HL-60 (cell line): Measurements from ENCODE around the gene ALDH5A1.

Source experiments
- DNase-seq, 2 experiments: peaks; one replicate each; pipeline ENCODE4 v3.0.0-alpha.2; 2010 to 2020; ENCODE audit warnings: low read depth in 1 of 2, low spot score in 1 of 2
- H3K27ac ChIP-seq: fragments of 250-450 bp; sonication (Bioruptor Pico); replicated peaks from 2 replicates; pipeline ENCODE4 v1.5.1; 2020; ENCODE audit warnings: mild to moderate bottlenecking, moderate library complexity
- H3K27me3 ChIP-seq: fragments of 250-450 bp; sonication (Bioruptor Pico); 2 replicates; pipeline ENCODE4 v1.5.1; 2021; ENCODE audit warnings: mild to moderate bottlenecking, moderate library complexity; ENCODE audit not compliant: insufficient read depth, poor library complexity, severe bottlenecking
- H3K4me3 ChIP-seq: replicated peaks from 2 replicates; pipeline ENCODE4 v1.5.1; 2011; ENCODE audit warnings: mild to moderate bottlenecking, control low read depth, low read length; ENCODE audit not compliant: insufficient read depth
- GABPA ChIP-seq: IDR thresholded peaks from 2 replicates; pipeline ENCODE4 v1.6.1; 2012; ENCODE audit warnings: low read depth
- POLR2AphosphoS5 ChIP-seq: IDR thresholded peaks from 2 replicates; pipeline ENCODE4 v1.6.1; 2012; ENCODE audit warnings: low read depth
- SPI1 ChIP-seq: IDR thresholded peaks from 2 replicates; pipeline ENCODE4 v1.6.1; 2012; ENCODE audit warnings: low read depth, mild to moderate bottlenecking, borderline replicate concordance
- TF ChIP-seq, protein P1 (sequence below): IDR thresholded peaks from one replicate; pipeline ENCODE4 v1.5.1; 2011; ENCODE audit warnings: low read length, control low read depth, inconsistent platforms; ENCODE audit not compliant: insufficient read depth
- TF ChIP-seq, protein P2 (sequence below): IDR thresholded peaks from 2 replicates; pipeline ENCODE4 v1.6.1; 2012; ENCODE audit warnings: low read depth; ENCODE audit not compliant: insufficient replicate concordance

The ALDH5A1 gene

DNA sequence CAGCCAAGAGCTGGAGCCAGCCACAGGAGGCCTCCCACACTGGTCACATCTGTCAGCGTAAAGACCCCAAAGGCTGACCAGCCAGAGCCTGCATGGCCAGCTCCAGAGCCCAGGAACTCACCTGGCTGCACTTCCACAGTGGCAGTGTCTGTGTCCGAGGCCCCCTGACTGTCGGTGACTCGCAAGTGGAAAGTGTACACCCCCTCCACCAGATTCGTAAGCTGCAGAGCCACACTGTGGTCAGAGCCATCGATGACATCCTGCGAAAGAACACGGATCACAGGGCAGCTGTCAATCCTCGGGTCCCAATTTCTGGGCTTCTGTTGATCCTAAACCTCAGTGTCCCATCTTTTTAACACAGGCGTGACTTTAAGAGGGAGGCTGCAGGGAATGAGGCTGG is 69.3 kb downstream of the ALDH5A1 start:
- Histone ChIP-seq H3K4me3 (no peak overlapping the region), H3K27ac (no peak overlapping the region), H3K27me3 (no peaks in the 10 kb centered on the region)
- TF ChIP-seq POLR2AphosphoS5 (no peak), GABPA (no peak), SPI1 (no peak)
- TF ChIP-seq, protein P1, sequence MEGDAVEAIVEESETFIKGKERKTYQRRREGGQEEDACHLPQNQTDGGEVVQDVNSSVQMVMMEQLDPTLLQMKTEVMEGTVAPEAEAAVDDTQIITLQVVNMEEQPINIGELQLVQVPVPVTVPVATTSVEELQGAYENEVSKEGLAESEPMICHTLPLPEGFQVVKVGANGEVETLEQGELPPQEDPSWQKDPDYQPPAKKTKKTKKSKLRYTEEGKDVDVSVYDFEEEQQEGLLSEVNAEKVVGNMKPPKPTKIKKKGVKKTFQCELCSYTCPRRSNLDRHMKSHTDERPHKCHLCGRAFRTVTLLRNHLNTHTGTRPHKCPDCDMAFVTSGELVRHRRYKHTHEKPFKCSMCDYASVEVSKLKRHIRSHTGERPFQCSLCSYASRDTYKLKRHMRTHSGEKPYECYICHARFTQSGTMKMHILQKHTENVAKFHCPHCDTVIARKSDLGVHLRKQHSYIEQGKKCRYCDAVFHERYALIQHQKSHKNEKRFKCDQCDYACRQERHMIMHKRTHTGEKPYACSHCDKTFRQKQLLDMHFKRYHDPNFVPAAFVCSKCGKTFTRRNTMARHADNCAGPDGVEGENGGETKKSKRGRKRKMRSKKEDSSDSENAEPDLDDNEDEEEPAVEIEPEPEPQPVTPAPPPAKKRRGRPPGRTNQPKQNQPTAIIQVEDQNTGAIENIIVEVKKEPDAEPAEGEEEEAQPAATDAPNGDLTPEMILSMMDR, result no peak
- TF ChIP-seq, protein P2, sequence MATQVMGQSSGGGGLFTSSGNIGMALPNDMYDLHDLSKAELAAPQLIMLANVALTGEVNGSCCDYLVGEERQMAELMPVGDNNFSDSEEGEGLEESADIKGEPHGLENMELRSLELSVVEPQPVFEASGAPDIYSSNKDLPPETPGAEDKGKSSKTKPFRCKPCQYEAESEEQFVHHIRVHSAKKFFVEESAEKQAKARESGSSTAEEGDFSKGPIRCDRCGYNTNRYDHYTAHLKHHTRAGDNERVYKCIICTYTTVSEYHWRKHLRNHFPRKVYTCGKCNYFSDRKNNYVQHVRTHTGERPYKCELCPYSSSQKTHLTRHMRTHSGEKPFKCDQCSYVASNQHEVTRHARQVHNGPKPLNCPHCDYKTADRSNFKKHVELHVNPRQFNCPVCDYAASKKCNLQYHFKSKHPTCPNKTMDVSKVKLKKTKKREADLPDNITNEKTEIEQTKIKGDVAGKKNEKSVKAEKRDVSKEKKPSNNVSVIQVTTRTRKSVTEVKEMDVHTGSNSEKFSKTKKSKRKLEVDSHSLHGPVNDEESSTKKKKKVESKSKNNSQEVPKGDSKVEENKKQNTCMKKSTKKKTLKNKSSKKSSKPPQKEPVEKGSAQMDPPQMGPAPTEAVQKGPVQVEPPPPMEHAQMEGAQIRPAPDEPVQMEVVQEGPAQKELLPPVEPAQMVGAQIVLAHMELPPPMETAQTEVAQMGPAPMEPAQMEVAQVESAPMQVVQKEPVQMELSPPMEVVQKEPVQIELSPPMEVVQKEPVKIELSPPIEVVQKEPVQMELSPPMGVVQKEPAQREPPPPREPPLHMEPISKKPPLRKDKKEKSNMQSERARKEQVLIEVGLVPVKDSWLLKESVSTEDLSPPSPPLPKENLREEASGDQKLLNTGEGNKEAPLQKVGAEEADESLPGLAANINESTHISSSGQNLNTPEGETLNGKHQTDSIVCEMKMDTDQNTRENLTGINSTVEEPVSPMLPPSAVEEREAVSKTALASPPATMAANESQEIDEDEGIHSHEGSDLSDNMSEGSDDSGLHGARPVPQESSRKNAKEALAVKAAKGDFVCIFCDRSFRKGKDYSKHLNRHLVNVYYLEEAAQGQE, result no peak
- DNase-seq, result no peak

GRCh38 chr6:24565196-24565595 is 70.4 kb downstream of the ALDH5A1 start:
- TF ChIP-seq SPI1 (no peak), GABPA (no peak), POLR2AphosphoS5 (no peak)
- TF ChIP-seq, protein P2, result no peak
- TF ChIP-seq, protein P1, result no peak
- Histone ChIP-seq H3K27ac (no peak overlapping the region), H3K4me3 (no peak overlapping the region), H3K27me3 (no peaks in the 10 kb centered on the region)
- no peak for DNase-seq

DNA sequence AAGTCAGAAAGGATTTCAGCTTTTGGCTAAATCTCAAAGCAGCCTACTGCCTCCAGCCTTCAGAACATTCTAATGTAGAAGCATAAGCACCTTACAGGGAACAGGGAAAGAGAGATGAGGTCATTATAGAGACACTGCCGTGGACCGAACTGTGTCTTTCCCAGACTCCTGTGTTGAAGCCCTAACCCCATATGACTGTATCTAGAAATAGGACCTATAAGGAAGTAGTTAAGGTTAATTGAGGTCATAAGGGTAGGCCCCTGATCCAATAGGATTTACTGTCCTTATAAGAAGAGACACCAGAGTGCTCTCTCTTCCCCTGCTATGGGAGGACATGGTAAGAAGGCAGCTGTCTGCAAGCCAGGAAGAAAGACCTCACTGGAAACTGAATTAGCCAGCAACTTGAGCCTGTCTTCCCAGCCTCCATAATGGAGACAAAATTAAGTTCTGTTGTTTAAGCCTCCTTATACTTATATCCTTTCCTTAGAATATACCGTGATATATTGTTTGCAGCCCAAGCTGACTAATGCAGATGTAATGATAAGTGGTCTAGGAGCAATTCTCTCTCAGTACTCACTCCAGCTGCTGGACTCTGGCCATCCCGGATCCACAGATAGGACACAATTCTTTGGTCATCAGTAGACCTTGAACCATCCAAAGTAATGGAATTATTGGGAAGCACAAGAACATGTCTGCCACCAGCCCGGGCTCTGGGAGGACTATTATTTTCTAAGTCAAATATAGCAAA is 71.4 kb downstream of the ALDH5A1 start:
- H3K27me3 ChIP-seq, result no peaks in the 10 kb centered on the region
- H3K27ac ChIP-seq, result no peak overlapping the region
- no peak overlapping the region for H3K4me3 ChIP-seq
- no peak for TF ChIP-seq POLR2AphosphoS5
- TF ChIP-seq, protein P2, result no peak
- no peak for TF ChIP-seq GABPA
- no peak for TF ChIP-seq SPI1
- DNase-seq, result no peak
